ENCODE data around the gene FCGBP.

The FCGBP gene

GRCh38 chr19:39924389-39924788 lies 10.0 kb downstream of the FCGBP start:
- H3K27me3 ChIP-seq (ENCODE audit: control insufficient read depth in 2 of 2, insufficient read depth in 2 of 2, low read length in 2 of 2): no peaks in the 10 kb centered on the region
- no peak overlapping the region for H3K9ac ChIP-seq (ENCODE audit: low read depth in 1 of 2, low read length in 2 of 2)
- no peaks in the 10 kb centered on the region for H3K9me3 ChIP-seq (ENCODE audit: control insufficient read depth in 2 of 2, low read length in 2 of 2)
- no peak overlapping the region for H3K4me3 ChIP-seq (ENCODE audit: low read length in 2 of 2)
- H3K27ac ChIP-seq (ENCODE audit: low read depth in 2 of 2, low read length in 2 of 2): no peak overlapping the region
- peaks cover 6 to 13% of the 10 kb centered on the region in 2 donors for H3K4me1 ChIP-seq (ENCODE audit: control insufficient read depth in 2 of 2, insufficient read depth in 2 of 2, low read length in 2 of 2)
- H3K36me3 ChIP-seq (ENCODE audit: control insufficient read depth in 2 of 2, insufficient read depth in 2 of 2, low read length in 2 of 2): peaks cover 21 to 24% of the 10 kb centered on the region in 2 donors

GRCh38 chr19:39923862-39924261 lies 10.6 kb downstream of the FCGBP start:
- Histone ChIP-seq H3K27me3 (ENCODE audit: control insufficient read depth in 2 of 2, insufficient read depth in 2 of 2, low read length in 2 of 2) (no peaks in the 10 kb centered on the region), H3K9ac (ENCODE audit: low read depth in 1 of 2, low read length in 2 of 2) (no peak overlapping the region)

GRCh38 chr19:39919976-39920375 lies 14.5 kb downstream of the FCGBP start:
- no peaks in the 10 kb centered on the region for H3K27me3 ChIP-seq (ENCODE audit: control insufficient read depth in 2 of 2, insufficient read depth in 2 of 2, low read length in 2 of 2)
- peak overlapping the region; percentile 71 to 73 for H3K27ac ChIP-seq (ENCODE audit: low read depth in 2 of 2, low read length in 2 of 2)
- H3K36me3 ChIP-seq (ENCODE audit: control insufficient read depth in 2 of 2, insufficient read depth in 2 of 2, low read length in 2 of 2): peaks cover 14 to 24% of the 10 kb centered on the region in 2 donors
- peaks cover 16 to 20% of the 10 kb centered on the region in 2 donors for H3K4me1 ChIP-seq (ENCODE audit: control insufficient read depth in 2 of 2, insufficient read depth in 2 of 2, low read length in 2 of 2)
- H3K9ac ChIP-seq (ENCODE audit: low read depth in 1 of 2, low read length in 2 of 2): no peak overlapping the region
- H3K4me3 ChIP-seq (ENCODE audit: low read length in 2 of 2): no peak overlapping the region
- H3K9me3 ChIP-seq (ENCODE audit: control insufficient read depth in 2 of 2, low read length in 2 of 2): no peaks in the 10 kb centered on the region

More at GRCh38 chr19:39923862-39924261, 10.6 kb downstream of the FCGBP start:
- Histone ChIP-seq H3K9me3 (ENCODE audit: control insufficient read depth in 2 of 2, low read length in 2 of 2) (no peaks in the 10 kb centered on the region), H3K36me3 (ENCODE audit: control insufficient read depth in 2 of 2, insufficient read depth in 2 of 2, low read length in 2 of 2) (peaks cover 23 to 24% of the 10 kb centered on the region in 2 donors), H3K4me1 (ENCODE audit: control insufficient read depth in 2 of 2, insufficient read depth in 2 of 2, low read length in 2 of 2) (peaks cover 6 to 16% of the 10 kb centered on the region in 2 donors), H3K27ac (ENCODE audit: low read depth in 2 of 2, low read length in 2 of 2) (no peak overlapping the region), H3K4me3 (ENCODE audit: low read length in 2 of 2) (no peak overlapping the region)

- Histone ChIP-seq H3K36me3 (ENCODE audit: control insufficient read depth in 2 of 2, insufficient read depth in 2 of 2, low read length in 2 of 2) (peaks cover 18 to 27% of the 10 kb centered on the region in 2 donors), H3K9me3 (ENCODE audit: control insufficient read depth in 2 of 2, low read length in 2 of 2) (no peaks in the 10 kb centered on the region), H3K4me1 (ENCODE audit: control insufficient read depth in 2 of 2, insufficient read depth in 2 of 2, low read length in 2 of 2) (peaks cover 16 to 29% of the 10 kb centered on the region in 2 donors), H3K9ac (ENCODE audit: low read depth in 1 of 2, low read length in 2 of 2) (peak overlapping the region in 1 of 2 donors; percentile 34), H3K27me3 (ENCODE audit: control insufficient read depth in 2 of 2, insufficient read depth in 2 of 2, low read length in 2 of 2) (no peaks in the 10 kb centered on the region), H3K4me3 (ENCODE audit: low read length in 2 of 2) (no peak overlapping the region), H3K27ac (ENCODE audit: low read depth in 2 of 2, low read length in 2 of 2) (peak overlapping the region; percentile 72 to 76)
These were observed 16.2 kb downstream of the FCGBP start for GRCh38 chr19:39918183-39918651.

GRCh38 chr19:39917561-39918182 lies 16.8 kb downstream of the FCGBP start:
- Histone ChIP-seq H3K27me3 (ENCODE audit: control insufficient read depth in 2 of 2, insufficient read depth in 2 of 2, low read length in 2 of 2) (no peaks in the 10 kb centered on the region), H3K4me3 (ENCODE audit: low read length in 2 of 2) (peak overlapping the region in 1 of 2 donors; percentile 11), H3K36me3 (ENCODE audit: control insufficient read depth in 2 of 2, insufficient read depth in 2 of 2, low read length in 2 of 2) (peaks cover 20 to 27% of the 10 kb centered on the region in 2 donors), H3K9me3 (ENCODE audit: control insufficient read depth in 2 of 2, low read length in 2 of 2) (no peaks in the 10 kb centered on the region), H3K4me1 (ENCODE audit: control insufficient read depth in 2 of 2, insufficient read depth in 2 of 2, low read length in 2 of 2) (peaks cover 16 to 29% of the 10 kb centered on the region in 2 donors), H3K9ac (ENCODE audit: low read depth in 1 of 2, low read length in 2 of 2) (no peak overlapping the region), H3K27ac (ENCODE audit: low read depth in 2 of 2, low read length in 2 of 2) (peak overlapping the region; percentile 72 to 76)

- Histone ChIP-seq H3K4me1 (ENCODE audit: control insufficient read depth in 2 of 2, insufficient read depth in 2 of 2, low read length in 2 of 2) (peaks cover 16 to 29% of the 10 kb centered on the region in 2 donors), H3K36me3 (ENCODE audit: control insufficient read depth in 2 of 2, insufficient read depth in 2 of 2, low read length in 2 of 2) (peaks cover 20 to 27% of the 10 kb centered on the region in 2 donors), H3K9ac (ENCODE audit: low read depth in 1 of 2, low read length in 2 of 2) (no peak overlapping the region), H3K27ac (ENCODE audit: low read depth in 2 of 2, low read length in 2 of 2) (no peak overlapping the region), H3K27me3 (ENCODE audit: control insufficient read depth in 2 of 2, insufficient read depth in 2 of 2, low read length in 2 of 2) (no peaks in the 10 kb centered on the region), H3K9me3 (ENCODE audit: control insufficient read depth in 2 of 2, low read length in 2 of 2) (no peaks in the 10 kb centered on the region), H3K4me3 (ENCODE audit: low read length in 2 of 2) (no peak overlapping the region)
These were observed 17.5 kb downstream of the FCGBP start for GRCh38 chr19:39916851-39917396.

GRCh38 chr19:39916236-39916635 lies 18.2 kb downstream of the FCGBP start:
- H3K36me3 ChIP-seq (ENCODE audit: control insufficient read depth in 2 of 2, insufficient read depth in 2 of 2, low read length in 2 of 2): peaks cover 20 to 27% of the 10 kb centered on the region in 2 donors

GRCh38 chr19:39915848-39916215 lies 18.6 kb downstream of the FCGBP start:
- no peak overlapping the region for H3K9ac ChIP-seq (ENCODE audit: low read depth in 1 of 2, low read length in 2 of 2)
- peaks cover 16 to 29% of the 10 kb centered on the region in 2 donors for H3K4me1 ChIP-seq (ENCODE audit: control insufficient read depth in 2 of 2, insufficient read depth in 2 of 2, low read length in 2 of 2)
- peaks cover 20 to 28% of the 10 kb centered on the region in 2 donors for H3K36me3 ChIP-seq (ENCODE audit: control insufficient read depth in 2 of 2, insufficient read depth in 2 of 2, low read length in 2 of 2)
- no peaks in the 10 kb centered on the region for H3K9me3 ChIP-seq (ENCODE audit: control insufficient read depth in 2 of 2, low read length in 2 of 2)
- no peak overlapping the region for H3K27ac ChIP-seq (ENCODE audit: low read depth in 2 of 2, low read length in 2 of 2)
- no peaks in the 10 kb centered on the region for H3K27me3 ChIP-seq (ENCODE audit: control insufficient read depth in 2 of 2, insufficient read depth in 2 of 2, low read length in 2 of 2)
- H3K4me3 ChIP-seq (ENCODE audit: low read length in 2 of 2): no peak overlapping the region

More at GRCh38 chr19:39916236-39916635, 18.2 kb downstream of the FCGBP start:
- no peaks in the 10 kb centered on the region for H3K27me3 ChIP-seq (ENCODE audit: control insufficient read depth in 2 of 2, insufficient read depth in 2 of 2, low read length in 2 of 2)
- H3K9ac ChIP-seq (ENCODE audit: low read depth in 1 of 2, low read length in 2 of 2): no peak overlapping the region
- H3K9me3 ChIP-seq (ENCODE audit: control insufficient read depth in 2 of 2, low read length in 2 of 2): no peaks in the 10 kb centered on the region
- H3K4me3 ChIP-seq (ENCODE audit: low read length in 2 of 2): no peak overlapping the region
- no peak overlapping the region for H3K27ac ChIP-seq (ENCODE audit: low read depth in 2 of 2, low read length in 2 of 2)
- peaks cover 16 to 29% of the 10 kb centered on the region in 2 donors for H3K4me1 ChIP-seq (ENCODE audit: control insufficient read depth in 2 of 2, insufficient read depth in 2 of 2, low read length in 2 of 2)

- H3K4me3 ChIP-seq (ENCODE audit: low read length in 2 of 2): no peak overlapping the region
- H3K9me3 ChIP-seq (ENCODE audit: control insufficient read depth in 2 of 2, low read length in 2 of 2): no peaks in the 10 kb centered on the region
- H3K9ac ChIP-seq (ENCODE audit: low read depth in 1 of 2, low read length in 2 of 2): no peak overlapping the region
- peaks cover 20 to 32% of the 10 kb centered on the region in 2 donors for H3K36me3 ChIP-seq (ENCODE audit: control insufficient read depth in 2 of 2, insufficient read depth in 2 of 2, low read length in 2 of 2)
- H3K27ac ChIP-seq (ENCODE audit: low read depth in 2 of 2, low read length in 2 of 2): no peak overlapping the region
- no peaks in the 10 kb centered on the region for H3K27me3 ChIP-seq (ENCODE audit: control insufficient read depth in 2 of 2, insufficient read depth in 2 of 2, low read length in 2 of 2)
- peaks cover 16 to 26% of the 10 kb centered on the region in 2 donors for H3K4me1 ChIP-seq (ENCODE audit: control insufficient read depth in 2 of 2, insufficient read depth in 2 of 2, low read length in 2 of 2)
These were observed 19.2 kb downstream of the FCGBP start for GRCh38 chr19:39915101-39915847.

Data from mucosa of rectum (tissue), 2 donors.